ENCODE measurements around the gene C16orf74.

Gene C16orf74

GRCh38 chr16:85749771-85750145 lies 1.1 kb downstream of the C16orf74 start:
- DNase-seq (ENCODE audit: low read depth in 2 of 2) = no peak

- no peak for DNase-seq (ENCODE audit: low read depth in 2 of 2)
These were observed 4.3 kb downstream of the C16orf74 start for GRCh38 chr16:85746460-85747215.

- DNase-seq (ENCODE audit: low read depth in 2 of 2) = no peak
These were observed 11.8 kb downstream of the C16orf74 start for GRCh38 chr16:85738923-85739715.

- DNase-seq (ENCODE audit: low read depth in 2 of 2) = no peak
These were observed 14.0 kb downstream of the C16orf74 start for GRCh38 chr16:85736921-85737320.

- no peak for DNase-seq (ENCODE audit: low read depth in 2 of 2)
These were observed 14.9 kb downstream of the C16orf74 start for GRCh38 chr16:85735946-85736345.

GRCh38 chr16:85735225-85735635 lies 15.7 kb downstream of the C16orf74 start:
- DNase-seq (ENCODE audit: low read depth in 2 of 2) = no peak

- DNase-seq (ENCODE audit: low read depth in 2 of 2) = no peak
These were observed 16.4 kb downstream of the C16orf74 start for GRCh38 chr16:85734311-85735017.

- no peak for DNase-seq (ENCODE audit: low read depth in 2 of 2)
These were observed 17.1 kb downstream of the C16orf74 start for GRCh38 chr16:85733839-85734170.

GRCh38 chr16:85733155-85733838 lies 17.6 kb downstream of the C16orf74 start:
- DNase-seq (ENCODE audit: low read depth in 2 of 2) = no peak

- no peak for DNase-seq (ENCODE audit: low read depth in 2 of 2)
These were observed 19.7 kb downstream of the C16orf74 start for GRCh38 chr16:85731179-85731578.

- DNase-seq (ENCODE audit: low read depth in 2 of 2) = no peak
These were observed 20.8 kb downstream of the C16orf74 start for GRCh38 chr16:85730186-85730465.

GRCh38 chr16:85729452-85730185 lies 21.3 kb downstream of the C16orf74 start:
- no peak for DNase-seq (ENCODE audit: low read depth in 2 of 2)

GRCh38 chr16:85728879-85729278 lies 22.0 kb downstream of the C16orf74 start:
- no peak for DNase-seq (ENCODE audit: low read depth in 2 of 2)

GRCh38 chr16:85724936-85725335 lies 26.0 kb downstream of the C16orf74 start:
- no peak for DNase-seq (ENCODE audit: low read depth in 2 of 2)

- DNase-seq (ENCODE audit: low read depth in 2 of 2) = no peak
These were observed 26.6 kb downstream of the C16orf74 start for GRCh38 chr16:85724126-85724879.

GRCh38 chr16:85722128-85722893 lies 28.6 kb downstream of the C16orf74 start:
- DNase-seq (ENCODE audit: low read depth in 2 of 2) = no peak

GRCh38 chr16:85720302-85720637 lies 30.6 kb downstream of the C16orf74 start:
- DNase-seq (ENCODE audit: low read depth in 2 of 2) = no peak

- no peak for DNase-seq (ENCODE audit: low read depth in 2 of 2)
These were observed 31.1 kb downstream of the C16orf74 start for GRCh38 chr16:85719605-85720301.

GRCh38 chr16:85718682-85719081 lies 32.2 kb downstream of the C16orf74 start:
- no peak for DNase-seq (ENCODE audit: low read depth in 2 of 2)

GRCh38 chr16:85718153-85718477 lies 32.8 kb downstream of the C16orf74 start:
- DNase-seq (ENCODE audit: low read depth in 2 of 2) = no peak
